ENCODE results near the gene WWC2.

WWC2 gene

GRCh38 chr4:183362916-183363542 is 264.0 kb downstream of the WWC2 start:
- DNase-seq: no peak

GRCh38 chr4:183364025-183364424 is 265.0 kb downstream of the WWC2 start:
- DNase-seq: no peak

GRCh38 chr4:183366206-183366835 is 267.3 kb downstream of the WWC2 start:
- DNase-seq: no peak

GRCh38 chr4:183369073-183369472 is 270.0 kb downstream of the WWC2 start:
- no peak for DNase-seq

Data from NCI-H2081 treated with DMSO at 0.1 percent for 48 hours (cell line).